Adrenal gland (tissue), 12 donors: ENCODE data around the gene ADIPOQ. TPM values are rescaled to one million over a fixed set of nuclear protein-coding genes. Genes with fewer than 3 reads are reported as not detected.
"Not testable (repeated sequence)": the region's sequence is repeated elsewhere in the genome, so short reads cannot be mapped to it uniquely, and the experiment has no call there.

Experiments used
- DNase-seq, 7 donors: peaks; one replicate each; pipeline ENCODE4 v3.0.0-alpha.2; 2019 to 2020
- H3K27ac ChIP-seq, 5 donors: fragments of 200-600 bp; sonication (generic) in 4 of 5; 1 replicate in 3 of 5; 2 replicates in 2 of 5; pipeline versions ENCODE4 v1.5.1 to v1.8.0; 2016 to 2020; ENCODE audit warnings: mild to moderate bottlenecking in 1 of 5
- H3K27me3 ChIP-seq: fragments of 200-600 bp; 2 replicates; pipeline ENCODE4 v1.8.0; 2021
- H3K36me3 ChIP-seq, 2 donors: fragments of 200-600 bp; replicated peaks in 1 of 2; 1 replicate in 1 of 2; 2 replicates in 1 of 2; pipeline versions ENCODE4 v1.5.1 to v1.8.0; 2018 to 2022
- H3K4me1 ChIP-seq, 2 donors: fragments of 200-600 bp; replicated peaks in 1 of 2; 1 replicate in 1 of 2; 2 replicates in 1 of 2; pipeline versions ENCODE4 v1.5.1 to v1.8.0; 2018 to 2021
- H3K4me3 ChIP-seq, 4 donors: fragments of 200-600 bp; sonication (generic) in 3 of 4; one replicate each; pipeline ENCODE4 v1.5.1; 2016 to 2018
- H3K9me3 ChIP-seq, 3 donors: fragments of 200-600 bp; sonication (generic) in 1 of 3; replicated peaks in 1 of 3; 1 replicate in 2 of 3; 2 replicates in 1 of 3; pipeline versions ENCODE4 v1.5.1 to v1.8.0; 2016 to 2021
- POLR2A ChIP-seq, 2 donors: fragments of 450-650 bp; IDR thresholded peaks; one replicate each; pipeline ENCODE4 v1.6.1; 2017; ENCODE audit warnings: antibody characterized with exemption in 2 of 2, mild to moderate bottlenecking in 2 of 2, moderate library complexity in 1 of 2
- WGBS, 4 donors: extraction: QIAGEN DNeasy Blood & Tissue Kit in 2 of 4; methylation state at CpG; one replicate each; pipeline versions ENCODE4 v1.1.5 to v1.1.7; 2013 to 2017; 5-methylcytosine and 5-hydroxymethylcytosine counted together
- intact Hi-C, 2 donors: fragments of 100-400 bp; cut with DNase I; formaldehyde crosslinking; loops; one replicate each; pipeline versions ENCODE4 v1.14.1 to v1.15.0; 2022 to 2023
- polyA plus RNA-seq, 3 donors: library from polyadenylated mRNA; stranded (reverse); fragments of 200-250 nt in 2 of 3; fragments of 350-450 nt in 1 of 3; fragmentation: Illumina TruSeq in 1 of 3; extraction: RNeasy Lipid Tissue Mini Kit (QIAGEN cat#74804) in 1 of 3; gene quantifications; one replicate each; pipeline ENCODE4 v1.2.3, GENCODE V29; 2013 to 2014
- total RNA-seq, 9 donors: library from RNA; depleted of rRNA in 4 of 9; stranded (reverse); fragments of >200 nt in 4 of 9; fragments of 120-200 nt in 1 of 9; fragmentation: NEBNext Ultra II Directional in 1 of 9; extraction: Animal tissue kit (Norgen Biotek cat#: 25700) in 1 of 9; gene quantifications; one replicate each; pipeline versions ENCODE4 v1.1.0 to v1.2.4, GENCODE V29; 2013 to 2023
- TF ChIP-seq, protein P1 (sequence below), 6 experiments: fragments of 450-650 bp in 4 of 6; fragments of 200-600 bp in 2 of 6; sonication (generic) in 1 of 6; IDR thresholded peaks; 1 replicate in 5 of 6; 2 replicates in 1 of 6; pipeline versions ENCODE4 v1.5.1 to v1.8.0; 2016 to 2021; ENCODE audit warnings: antibody characterized with exemption in 6 of 6, mild to moderate bottlenecking in 2 of 6, moderate library complexity in 1 of 6
- donor health status: healthy with polysubstance abuse.
- donor health status: Bipolar disorder and iron deficiency.
- donor health status: DM: yes; HTN: yes; CAD: no.
- donor health status: DM: no; HTN: no; CAD: no.
- donor health status: DM: no; HTN: no; CAD: no.
- donor health status: DM: yes; HTN: yes; CAD: no.

Gene ADIPOQ
- total and polyA plus RNA-seq, 12 donors: 0.18 to 18.0 (median 1.3) TPM; not detected in 1

DNA sequence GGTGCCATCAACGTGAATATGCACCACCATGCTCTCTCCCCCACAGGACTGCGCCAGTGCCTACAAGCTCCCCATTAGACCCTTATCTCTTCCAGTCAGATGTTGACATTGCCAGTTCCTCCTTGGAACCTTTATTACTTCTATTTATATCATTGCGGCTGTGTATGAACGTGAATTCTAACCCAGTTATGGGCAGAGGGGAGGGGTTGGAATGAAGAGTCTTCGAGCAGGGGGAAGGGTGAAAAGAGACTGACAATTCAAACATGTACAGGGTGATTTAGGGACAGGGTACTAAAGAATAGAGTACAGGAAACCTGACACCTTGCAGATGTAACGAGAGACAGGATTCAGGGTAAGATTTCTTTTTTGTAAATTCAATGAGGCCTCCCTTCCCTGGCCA is 46.1 kb downstream of the ADIPOQ start:
- H3K4me3 ChIP-seq: no peak overlapping the region
- peaks cover 3% of the 10 kb centered on the region for H3K27me3 ChIP-seq
- 35 to 42% (median 39%) methylated on average over 6 of the region's 6 CpGs for WGBS, 4 donors
- no peaks in the 10 kb centered on the region for H3K9me3 ChIP-seq
- intact Hi-C loops: no loop called here
- no peaks in the 10 kb centered on the region for H3K36me3 ChIP-seq
- no peak for TF ChIP-seq POLR2A (IDR thresholded peaks at IDR 0.05)
- TF ChIP-seq, protein P1, sequence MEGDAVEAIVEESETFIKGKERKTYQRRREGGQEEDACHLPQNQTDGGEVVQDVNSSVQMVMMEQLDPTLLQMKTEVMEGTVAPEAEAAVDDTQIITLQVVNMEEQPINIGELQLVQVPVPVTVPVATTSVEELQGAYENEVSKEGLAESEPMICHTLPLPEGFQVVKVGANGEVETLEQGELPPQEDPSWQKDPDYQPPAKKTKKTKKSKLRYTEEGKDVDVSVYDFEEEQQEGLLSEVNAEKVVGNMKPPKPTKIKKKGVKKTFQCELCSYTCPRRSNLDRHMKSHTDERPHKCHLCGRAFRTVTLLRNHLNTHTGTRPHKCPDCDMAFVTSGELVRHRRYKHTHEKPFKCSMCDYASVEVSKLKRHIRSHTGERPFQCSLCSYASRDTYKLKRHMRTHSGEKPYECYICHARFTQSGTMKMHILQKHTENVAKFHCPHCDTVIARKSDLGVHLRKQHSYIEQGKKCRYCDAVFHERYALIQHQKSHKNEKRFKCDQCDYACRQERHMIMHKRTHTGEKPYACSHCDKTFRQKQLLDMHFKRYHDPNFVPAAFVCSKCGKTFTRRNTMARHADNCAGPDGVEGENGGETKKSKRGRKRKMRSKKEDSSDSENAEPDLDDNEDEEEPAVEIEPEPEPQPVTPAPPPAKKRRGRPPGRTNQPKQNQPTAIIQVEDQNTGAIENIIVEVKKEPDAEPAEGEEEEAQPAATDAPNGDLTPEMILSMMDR (IDR thresholded peaks at IDR 0.05): no peak
- no peaks in the 10 kb centered on the region for H3K4me1 ChIP-seq
- no peak overlapping the region for H3K27ac ChIP-seq
- DNase-seq: no peak

DNA sequence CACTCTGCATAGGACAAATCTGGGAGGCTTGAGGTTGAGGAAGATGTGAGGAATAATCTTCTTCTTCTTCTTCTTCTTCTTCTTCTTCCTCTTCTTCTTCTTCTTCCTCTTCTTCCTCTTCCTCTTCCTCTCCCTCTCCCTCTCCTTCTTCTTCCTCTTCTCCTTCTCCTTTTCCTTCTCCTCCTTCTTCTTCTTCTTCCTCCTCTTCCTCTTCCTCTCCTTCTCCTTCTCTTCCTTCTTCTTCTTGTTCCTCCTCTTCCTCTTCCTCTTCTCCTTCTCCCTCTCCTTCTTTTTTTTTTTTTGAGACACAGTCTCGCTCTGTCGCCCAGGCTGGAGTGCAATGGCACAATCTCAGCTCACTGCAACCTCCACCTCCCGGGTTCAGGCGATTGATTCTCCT is 47.2 kb downstream of the ADIPOQ start:
- H3K4me1 ChIP-seq, H3K27me3 ChIP-seq, DNase-seq, H3K27ac ChIP-seq, H3K9me3 ChIP-seq, H3K4me3 ChIP-seq, intact Hi-C loops, H3K36me3 ChIP-seq: not testable (repeated sequence)
- 84 to 96% (median 90%) methylated on average over 4 of the region's 4 CpGs for WGBS, 4 donors

DNA sequence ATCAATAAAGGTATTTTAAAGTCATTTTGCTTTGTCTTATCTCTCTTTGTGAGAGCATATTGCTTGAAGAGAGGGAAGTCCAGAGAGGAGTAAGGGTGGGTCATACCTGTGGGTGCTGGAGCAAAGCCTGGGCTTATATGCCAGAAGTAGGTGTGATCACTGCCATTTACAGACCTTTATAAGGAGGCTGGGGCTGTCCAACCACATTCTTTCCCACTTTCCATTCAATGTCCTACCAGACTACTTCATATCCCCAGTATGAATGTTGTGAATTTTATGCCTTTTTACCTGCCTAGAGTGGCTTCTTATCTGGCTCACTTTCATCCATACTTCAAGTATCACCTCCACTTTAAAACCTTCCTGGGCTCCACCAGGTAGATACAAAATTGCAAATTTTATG is 48.4 kb downstream of the ADIPOQ start:
- Histone ChIP-seq H3K4me3 (no peak overlapping the region), H3K27me3 (peaks cover 3% of the 10 kb centered on the region), H3K27ac (no peak overlapping the region), H3K4me1 (no peaks in the 10 kb centered on the region), H3K9me3 (no peaks in the 10 kb centered on the region), H3K36me3 (no peaks in the 10 kb centered on the region)
- DNase-seq: no peak
- intact Hi-C loops: no loop called here
- TF ChIP-seq, protein P1 (IDR thresholded peaks at IDR 0.05): no peak
- TF ChIP-seq POLR2A (IDR thresholded peaks at IDR 0.05): no peak

DNA sequence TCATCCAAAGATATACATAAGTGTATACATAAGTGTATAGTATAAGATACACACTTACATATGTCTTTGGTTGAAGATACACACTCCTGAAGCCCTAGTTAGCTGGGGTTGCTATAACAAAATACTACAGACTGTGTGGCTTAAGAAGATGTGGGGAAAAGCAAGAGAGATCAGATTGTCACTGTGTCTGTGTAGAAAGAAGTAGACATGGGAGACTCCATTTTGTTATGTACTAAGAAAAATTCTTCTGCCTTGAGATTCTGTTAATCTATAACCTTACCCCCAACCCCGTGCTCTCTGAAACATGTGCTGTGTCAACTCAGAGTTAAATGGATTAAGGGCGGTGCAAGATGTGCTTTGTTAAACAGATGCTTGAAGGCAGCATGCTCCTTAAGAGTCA is 50.6 kb downstream of the ADIPOQ start:
- H3K4me1 ChIP-seq, DNase-seq, H3K27me3 ChIP-seq, H3K36me3 ChIP-seq, H3K27ac ChIP-seq, H3K9me3 ChIP-seq, H3K4me3 ChIP-seq, intact Hi-C loops: not testable (repeated sequence)
- 40% methylated on average over 1 of the region's 2 CpGs; no CpG with 5 or more reads in 3 of the 4 donors for WGBS, 4 donors

DNA sequence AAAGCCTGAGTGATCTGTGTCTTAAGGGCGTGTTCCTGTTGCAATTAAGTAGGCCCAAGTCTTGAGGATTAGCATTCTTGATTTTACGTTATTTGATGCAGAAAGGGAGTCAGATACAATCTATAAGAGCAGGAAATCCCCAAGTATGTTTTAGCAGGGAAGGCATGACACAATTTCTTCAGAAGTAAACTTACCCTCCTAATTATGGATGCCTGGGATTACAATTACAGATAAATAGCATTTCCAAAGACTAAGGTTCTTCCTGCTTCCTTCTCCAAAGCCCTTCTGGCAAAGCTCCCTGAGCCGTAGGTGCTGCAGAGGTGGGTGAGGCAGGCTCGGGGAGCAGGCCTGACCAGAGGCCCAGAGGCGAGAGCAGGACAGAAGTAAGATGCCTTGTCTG is 52.9 kb downstream of the ADIPOQ start:
- intact Hi-C loops: no loop called here
- no peaks in the 10 kb centered on the region for H3K9me3 ChIP-seq
- H3K4me3 ChIP-seq: no peak overlapping the region
- H3K27ac ChIP-seq: no peak overlapping the region
- no peak for DNase-seq
- no peak for TF ChIP-seq POLR2A (IDR thresholded peaks at IDR 0.05)
- TF ChIP-seq, protein P1 (IDR thresholded peaks at IDR 0.05): no peak
- H3K36me3 ChIP-seq: no peaks in the 10 kb centered on the region
- WGBS, 4 donors: 86 to 92% (median 87%) methylated on average over 5 of the region's 5 CpGs
- peaks cover 3% of the 10 kb centered on the region for H3K27me3 ChIP-seq
- no peaks in the 10 kb centered on the region for H3K4me1 ChIP-seq
